Skeletal muscle tissue (tissue), 4 donors: ENCODE measurements around the gene FCHO1. TPM values are rescaled to one million over a fixed set of nuclear protein-coding genes. Genes with fewer than 3 reads are reported as not detected.

Experiments used
- H3K27ac ChIP-seq: one replicate; pipeline ENCODE4 v1.7.0; 2013; ENCODE audit warnings: mild to moderate bottlenecking, low read depth, low read length, inconsistent platforms
- H3K27me3 ChIP-seq, 3 donors: one replicate each; pipeline ENCODE4 v1.7.0; 2013; ENCODE audit warnings: low read length in 3 of 3; ENCODE audit not compliant: control insufficient read depth in 3 of 3, insufficient read depth in 3 of 3
- H3K36me3 ChIP-seq, 3 donors: one replicate each; pipeline ENCODE4 v1.7.0; 2013; ENCODE audit warnings: low read length in 3 of 3; ENCODE audit not compliant: control insufficient read depth in 3 of 3, insufficient read depth in 3 of 3
- H3K4me1 ChIP-seq, 3 donors: one replicate each; pipeline ENCODE4 v1.7.0; 2013; ENCODE audit warnings: low read length in 3 of 3, mild to moderate bottlenecking in 3 of 3; ENCODE audit not compliant: control insufficient read depth in 3 of 3, insufficient read depth in 3 of 3
- H3K4me3 ChIP-seq, 3 donors: one replicate each; pipeline ENCODE4 v1.7.0; 2013; ENCODE audit warnings: low read length in 3 of 3
- H3K9ac ChIP-seq, 3 donors: one replicate each; pipeline ENCODE4 v1.7.0; 2013; ENCODE audit warnings: low read length in 3 of 3, mild to moderate bottlenecking in 3 of 3, moderate library complexity in 2 of 3, low read depth in 1 of 3
- H3K9me3 ChIP-seq, 3 donors: one replicate each; pipeline ENCODE4 v1.7.0; 2013; ENCODE audit warnings: low read length in 3 of 3; ENCODE audit not compliant: control insufficient read depth in 3 of 3
- total RNA-seq: library from RNA; depleted of rRNA; stranded (reverse); fragments of >200 nt; gene quantifications from one replicate; pipeline ENCODE4 v1.2.3, GENCODE V29; 2014
- donor health status: Osteomylitis.

The FCHO1 gene
- total RNA-seq, 1 donor from 2014 or later, result 1.0 TPM

DNA sequence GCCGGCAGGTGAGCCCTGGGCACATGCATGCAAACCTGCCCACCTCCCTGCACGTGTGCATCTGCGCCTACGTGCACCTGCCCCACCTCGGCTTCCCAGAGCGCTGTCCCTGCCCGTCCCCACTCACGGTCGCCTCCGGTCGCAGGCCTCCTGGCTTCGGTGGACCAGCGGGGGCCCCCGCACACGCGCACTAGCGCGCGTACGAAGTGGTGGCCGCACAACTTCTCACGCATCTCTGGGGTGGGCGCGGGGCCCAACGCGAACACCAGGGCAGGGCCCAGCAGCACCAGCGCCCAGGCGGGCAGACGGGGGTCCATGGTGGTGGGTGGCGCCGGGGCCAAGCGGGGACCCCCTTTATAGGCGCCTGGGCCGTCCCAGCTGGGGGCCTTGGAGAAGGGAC, 69.9 kb downstream of the FCHO1 start, which contains the start of gene INSL3:
Gene INSL3, minus strand, starts transcription at position 330 of the 400 bp plus-strand sequence. Its CDS starts 13 bp downstream, at position 317.
- peaks cover 14 to 28% (median 17%) of the 10 kb centered on the region in 3 donors for H3K27me3 ChIP-seq

DNA sequence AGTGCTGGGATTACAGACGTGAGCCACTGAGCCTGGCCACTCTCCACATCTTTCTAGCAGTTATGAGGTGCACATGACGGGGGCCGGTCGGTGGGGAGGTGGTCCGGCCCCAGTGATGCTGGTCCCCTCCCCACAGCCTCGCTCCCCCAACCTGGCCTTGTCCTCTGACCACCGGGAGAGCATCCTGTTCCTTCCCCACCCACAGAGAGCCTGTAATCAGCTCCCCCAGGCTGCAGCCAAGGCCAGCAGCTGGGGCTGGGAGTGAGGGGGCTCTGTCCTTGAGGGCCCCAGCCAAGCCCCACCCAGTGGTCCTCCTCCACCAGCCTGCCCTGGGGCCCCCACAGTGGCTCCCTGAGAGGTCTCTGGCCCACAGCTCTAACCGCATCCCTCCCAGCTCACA, 73.1 kb downstream of the FCHO1 start:
- no peaks in the 10 kb centered on the region for H3K4me1 ChIP-seq
- H3K27ac ChIP-seq, result no peak overlapping the region
- no peak overlapping the region for H3K9ac ChIP-seq
- no peak overlapping the region for H3K4me3 ChIP-seq
- H3K9me3 ChIP-seq, result no peaks in the 10 kb centered on the region
- H3K27me3 ChIP-seq, result peaks cover 11 to 18% (median 11%) of the 10 kb centered on the region in 3 donors
- no peaks in the 10 kb centered on the region for H3K36me3 ChIP-seq

More for the DNA sequence above, 69.9 kb downstream of the FCHO1 start, which contains the start of gene INSL3:
- Histone ChIP-seq H3K9ac (no peak within 1 kb of the TSS), H3K36me3 (no peaks in the 10 kb centered on the region), H3K4me1 (no peaks in the 10 kb centered on the region), H3K4me3 (no peak within 1 kb of the TSS), H3K9me3 (no peaks in the 10 kb centered on the region), H3K27ac (no peak within 1 kb of the TSS)

DNA sequence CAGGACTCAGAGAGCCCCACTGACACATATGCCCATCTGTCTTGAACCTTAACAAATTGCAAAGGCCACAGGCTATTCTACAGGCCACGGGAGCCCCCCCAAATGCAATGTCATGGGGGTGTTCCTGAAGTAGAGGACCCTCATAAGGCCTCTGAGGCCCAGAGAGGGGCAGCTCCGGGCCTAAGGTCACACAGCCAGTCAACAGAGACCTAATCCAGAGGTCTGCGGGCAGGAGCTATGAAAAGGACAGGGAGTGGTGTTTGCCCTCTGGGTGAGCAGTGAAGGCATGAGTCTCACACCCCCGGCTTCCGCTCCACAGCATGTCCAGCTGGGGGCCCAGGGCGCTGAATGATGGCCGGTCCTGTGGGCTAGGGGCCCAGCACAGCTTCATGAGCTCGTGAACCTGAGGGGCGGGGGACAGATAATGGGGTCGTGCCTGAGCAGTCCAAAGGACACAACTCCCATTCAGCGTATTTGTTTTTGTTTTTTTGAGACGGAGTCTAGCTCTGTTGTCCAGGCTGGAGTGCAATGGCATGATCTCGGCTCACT, 75.3 kb downstream of the FCHO1 start:
- Histone ChIP-seq H3K9ac (no peak overlapping the region), H3K4me1 (peaks cover 0 to 3% (median 0%) of the 10 kb centered on the region in 3 donors), H3K9me3 (no peaks in the 10 kb centered on the region), H3K4me3 (no peak overlapping the region), H3K36me3 (no peaks in the 10 kb centered on the region), H3K27me3 (peaks cover 19 to 30% (median 20%) of the 10 kb centered on the region in 3 donors), H3K27ac (no peak overlapping the region)

DNA sequence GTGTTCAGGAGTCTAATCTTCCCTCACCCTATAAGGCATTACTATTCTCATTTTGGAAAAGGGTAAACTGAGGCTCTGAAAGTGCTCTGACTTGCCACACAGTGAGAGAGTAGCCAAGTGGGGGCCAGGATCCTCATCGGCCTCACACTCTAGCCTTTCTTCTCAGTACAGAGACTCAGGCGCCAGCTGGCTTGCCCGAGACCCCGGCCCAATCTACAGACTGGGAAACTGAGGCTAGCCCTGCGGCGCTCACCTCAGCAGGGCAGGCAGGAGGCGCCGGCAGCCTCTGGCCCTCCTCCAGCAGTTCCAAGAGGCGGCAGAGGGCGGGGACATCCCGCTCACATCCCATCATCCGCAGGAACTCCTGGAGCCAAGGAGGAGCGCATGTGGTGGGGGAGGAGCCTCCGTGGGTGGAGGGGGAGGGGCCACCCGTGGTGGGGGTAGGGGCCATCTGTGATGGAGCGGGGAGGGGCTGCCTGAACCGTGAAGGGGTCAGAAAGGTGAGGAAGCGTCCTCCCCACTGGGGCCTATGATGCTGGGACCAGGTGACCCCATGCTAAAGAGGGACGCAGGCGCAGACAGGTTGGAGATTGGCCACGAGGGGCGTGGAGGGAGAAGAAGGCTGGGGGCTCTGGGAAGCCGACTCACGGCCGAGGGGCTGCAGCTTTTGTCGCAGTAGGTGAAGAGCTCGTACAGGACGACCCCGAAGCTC, 78.7 kb downstream of the FCHO1 start:
- Histone ChIP-seq H3K4me3 (peak overlapping the region in 1 of 3 donors; percentile 31), H3K9ac (no peak overlapping the region), H3K9me3 (no peaks in the 10 kb centered on the region), H3K27me3 (peaks cover 26 to 40% (median 38%) of the 10 kb centered on the region in 3 donors), H3K36me3 (peaks cover 0 to 2% (median 0%) of the 10 kb centered on the region in 3 donors), H3K27ac (no peak overlapping the region), H3K4me1 (peaks cover 0 to 3% (median 0%) of the 10 kb centered on the region in 3 donors)

DNA sequence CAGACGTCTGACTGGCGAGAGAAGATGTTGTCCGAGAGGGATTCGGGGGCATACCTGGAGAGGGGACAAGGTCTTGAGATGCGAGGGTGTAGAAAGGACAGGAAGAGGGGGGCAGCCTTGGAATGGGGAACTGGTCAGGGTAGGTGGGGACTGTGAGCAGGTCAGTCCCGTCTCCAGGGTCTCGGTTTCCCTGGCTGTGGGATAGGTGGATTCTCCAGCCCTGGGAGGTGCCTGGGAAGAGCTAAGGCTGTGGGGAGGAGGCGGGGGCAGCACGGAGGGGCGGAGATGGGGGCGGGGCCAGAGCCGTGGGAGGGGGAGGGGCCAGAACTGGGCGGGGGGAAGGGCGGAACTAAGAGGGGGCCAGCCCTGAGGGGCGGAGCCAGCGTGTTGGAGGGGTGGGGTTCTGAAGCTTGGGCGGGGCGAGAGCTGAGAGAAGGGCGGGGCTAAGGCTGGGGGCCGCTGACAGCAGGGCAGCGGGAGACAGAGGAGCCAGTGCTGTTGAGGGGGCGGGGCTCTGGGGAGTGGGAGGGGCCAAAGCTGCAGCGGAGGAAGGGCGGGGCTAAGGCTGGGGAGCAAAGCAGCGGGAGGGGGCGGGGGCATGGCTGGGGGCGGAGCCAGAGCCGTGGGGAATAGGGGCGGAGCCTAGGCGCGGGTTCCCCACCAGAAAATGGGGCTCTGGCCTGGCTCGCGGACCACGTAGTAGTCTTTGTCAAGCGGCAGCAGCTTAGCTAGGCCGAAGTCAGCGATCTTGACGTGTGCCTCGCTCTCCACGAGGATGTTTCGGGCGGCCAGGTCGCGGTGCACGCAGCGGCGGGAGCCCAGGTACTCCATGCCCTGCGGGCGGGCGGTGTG, 79.5 kb downstream of the FCHO1 start:
- H3K36me3 ChIP-seq, result peaks cover 0 to 2% (median 0%) of the 10 kb centered on the region in 3 donors
- peak overlapping the region in 1 of 3 donors; percentile 31 for H3K4me3 ChIP-seq
- no peak overlapping the region for H3K9ac ChIP-seq
- H3K27me3 ChIP-seq, result peaks cover 31 to 48% (median 41%) of the 10 kb centered on the region in 3 donors
- no peak overlapping the region for H3K27ac ChIP-seq
- H3K9me3 ChIP-seq, result no peaks in the 10 kb centered on the region
- peaks cover 0 to 3% (median 0%) of the 10 kb centered on the region in 3 donors for H3K4me1 ChIP-seq

- Histone ChIP-seq H3K27ac (no peak overlapping the region), H3K4me3 (no peak overlapping the region), H3K4me1 (peaks cover 0 to 3% (median 0%) of the 10 kb centered on the region in 3 donors), H3K27me3 (peaks cover 32 to 46% (median 43%) of the 10 kb centered on the region in 3 donors), H3K9ac (no peak overlapping the region), H3K36me3 (peaks cover 0 to 2% (median 0%) of the 10 kb centered on the region in 3 donors), H3K9me3 (no peaks in the 10 kb centered on the region)
Measured at GRCh38 chr19:17831419-17831888, 80.2 kb downstream of the FCHO1 start.

DNA sequence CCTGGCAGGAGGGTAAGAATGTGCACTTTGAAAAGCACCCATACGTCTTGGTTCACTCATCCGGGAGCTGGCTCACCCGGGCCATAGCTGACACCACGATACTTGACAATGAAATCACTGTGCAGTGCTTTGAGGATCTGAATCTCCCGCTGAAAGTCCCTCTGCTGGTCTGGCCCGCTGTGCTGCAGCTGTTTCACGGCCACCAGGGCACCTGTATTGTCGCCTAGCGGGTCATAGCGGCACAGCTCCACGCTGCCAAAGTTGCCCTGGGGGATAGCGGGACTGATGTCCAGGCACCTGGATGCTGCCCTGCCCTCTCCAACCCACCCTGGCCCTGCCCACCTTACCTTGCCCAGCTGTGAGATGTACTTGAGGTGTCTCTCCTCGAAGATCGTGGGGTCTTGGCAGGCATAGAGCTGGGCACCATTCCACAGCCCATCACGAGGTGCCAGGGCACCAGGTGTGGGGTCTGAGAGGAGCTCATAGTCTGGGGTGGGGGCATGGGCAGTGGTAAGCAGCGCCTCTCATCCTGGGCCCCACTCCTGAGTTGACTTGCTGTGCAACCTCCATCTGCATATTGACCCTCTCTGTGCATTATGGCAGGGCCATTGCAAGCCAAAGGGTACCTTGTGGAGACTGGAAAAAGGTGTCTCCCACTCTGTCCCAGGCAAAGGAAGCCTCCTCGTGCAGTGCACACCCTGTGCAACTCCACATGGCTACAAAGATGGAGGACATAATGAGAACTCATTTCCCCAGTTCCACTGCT, 81.3 kb downstream of the FCHO1 start:
- no peak overlapping the region for H3K4me3 ChIP-seq
- no peak overlapping the region for H3K27ac ChIP-seq
- H3K27me3 ChIP-seq, result peaks cover 35 to 43% (median 40%) of the 10 kb centered on the region in 3 donors
- peaks cover 0 to 2% (median 0%) of the 10 kb centered on the region in 3 donors for H3K36me3 ChIP-seq
- peaks cover 0 to 3% (median 0%) of the 10 kb centered on the region in 3 donors for H3K4me1 ChIP-seq
- no peak overlapping the region for H3K9ac ChIP-seq
- no peaks in the 10 kb centered on the region for H3K9me3 ChIP-seq

DNA sequence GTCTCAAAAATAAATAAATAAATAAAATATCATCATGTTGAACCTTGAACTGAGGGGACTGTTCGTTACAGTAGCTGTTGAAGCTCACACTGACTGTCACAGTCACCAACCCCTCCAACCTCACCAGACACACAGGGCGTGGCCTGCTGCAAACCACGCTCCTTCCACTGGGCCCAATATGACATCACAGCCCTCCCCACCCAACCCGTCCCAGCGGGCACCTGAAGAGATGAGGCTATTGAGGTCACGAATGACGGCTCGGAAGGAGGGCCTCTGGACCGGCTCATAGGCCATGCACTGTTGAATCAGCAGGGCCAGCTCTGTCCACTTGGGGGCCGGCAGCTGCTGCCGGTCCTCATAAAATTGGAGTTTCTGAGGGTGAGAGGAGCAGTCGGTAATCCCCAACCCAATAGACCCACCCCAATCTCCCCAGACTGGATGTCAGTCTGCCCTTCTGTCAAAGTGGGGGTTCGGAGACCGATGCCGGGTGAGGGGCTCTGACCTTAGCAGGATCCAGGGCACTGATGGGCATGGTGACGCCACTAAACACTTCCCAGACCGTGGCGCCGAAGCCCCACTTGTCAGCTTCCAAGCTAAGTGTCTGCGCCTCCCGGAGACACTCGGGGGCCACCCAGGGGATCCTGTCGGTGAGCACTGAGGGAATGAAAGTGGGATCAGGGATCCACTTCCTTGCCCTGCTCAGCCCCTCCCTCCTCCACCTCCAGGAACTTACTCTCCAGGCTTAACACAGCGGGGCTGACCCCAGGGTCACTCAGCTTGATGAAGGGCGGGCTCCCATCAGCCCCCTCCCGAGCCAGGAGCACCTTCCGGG, 83.3 kb downstream of the FCHO1 start:
- Histone ChIP-seq H3K9ac (no peak overlapping the region), H3K4me3 (no peak overlapping the region), H3K27ac (no peak overlapping the region), H3K9me3 (no peaks in the 10 kb centered on the region), H3K4me1 (peaks cover 0 to 3% (median 0%) of the 10 kb centered on the region in 3 donors), H3K27me3 (peaks cover 38 to 50% (median 40%) of the 10 kb centered on the region in 3 donors), H3K36me3 (peaks cover 0 to 2% (median 0%) of the 10 kb centered on the region in 3 donors)
